KMS-11 (cell line): Measurements from ENCODE around the gene CD68.
A peak's percentile ranks its signal among the peaks of the same experiment; 100 is the strongest.

ENCODE experiments used
- H2AFZ ChIP-seq: fragments of 200-600 bp; sonication (generic); 2 replicates; pipeline ENCODE4 v1.6.1; 2016; ENCODE audit warnings: antibody characterized with exemption, mixed run types, low read depth
- H3K27ac ChIP-seq: fragments of 200-600 bp; sonication (generic); 2 replicates; pipeline ENCODE4 v1.6.1; 2016; ENCODE audit warnings: mild to moderate bottlenecking, mixed run types
- H3K27me3 ChIP-seq: fragments of 200-600 bp; sonication (generic); 2 replicates; pipeline ENCODE4 v1.6.1; 2017; ENCODE audit warnings: mild to moderate bottlenecking, low read depth, mixed run types, moderate library complexity; ENCODE audit not compliant: insufficient read depth
- H3K36me3 ChIP-seq: fragments of 200-600 bp; sonication (generic); 2 replicates; pipeline ENCODE4 v1.6.1; 2017; ENCODE audit warnings: mild to moderate bottlenecking, mixed run types; ENCODE audit not compliant: insufficient read depth
- H3K4me1 ChIP-seq: fragments of 200-600 bp; sonication (generic); 2 replicates; pipeline ENCODE4 v1.6.1; 2016; ENCODE audit warnings: mild to moderate bottlenecking, low read depth, mixed run types; ENCODE audit not compliant: poor library complexity, severe bottlenecking
- H3K4me2 ChIP-seq: fragments of 200-600 bp; sonication (generic); 2 replicates; pipeline ENCODE4 v1.7.0; 2016; ENCODE audit warnings: mild to moderate bottlenecking, mixed run types
- H3K4me3 ChIP-seq: fragments of 200-600 bp; sonication (generic); IDR thresholded peaks from 2 replicates; pipeline ENCODE4 v1.6.1; 2017; ENCODE audit warnings: low read depth, low read length, mixed read lengths; ENCODE audit not compliant: insufficient read depth
- H3K79me2 ChIP-seq: fragments of 200-600 bp; sonication (generic); 2 replicates; pipeline ENCODE4 v1.6.1; 2016; ENCODE audit warnings: low read depth, mixed run types; ENCODE audit not compliant: insufficient read depth
- H3K9ac ChIP-seq: fragments of 200-600 bp; sonication (generic); 2 replicates; pipeline ENCODE4 v1.6.1; 2016; ENCODE audit warnings: mild to moderate bottlenecking, mixed run types
- H4K20me1 ChIP-seq: fragments of 200-600 bp; sonication (generic); 2 replicates; pipeline ENCODE4 v1.6.1; 2016; ENCODE audit warnings: mild to moderate bottlenecking, mixed run types; ENCODE audit not compliant: insufficient read depth
- TF ChIP-seq, protein P1 (sequence below): fragments of 200-600 bp; sonication (generic); conservative IDR thresholded peaks from 2 replicates; pipeline ENCODE4 v1.6.1; 2017; ENCODE audit warnings: low read depth, mild to moderate bottlenecking, antibody characterized with exemption, low read length, moderate library complexity, mixed read lengths

The CD68 gene

DNA sequence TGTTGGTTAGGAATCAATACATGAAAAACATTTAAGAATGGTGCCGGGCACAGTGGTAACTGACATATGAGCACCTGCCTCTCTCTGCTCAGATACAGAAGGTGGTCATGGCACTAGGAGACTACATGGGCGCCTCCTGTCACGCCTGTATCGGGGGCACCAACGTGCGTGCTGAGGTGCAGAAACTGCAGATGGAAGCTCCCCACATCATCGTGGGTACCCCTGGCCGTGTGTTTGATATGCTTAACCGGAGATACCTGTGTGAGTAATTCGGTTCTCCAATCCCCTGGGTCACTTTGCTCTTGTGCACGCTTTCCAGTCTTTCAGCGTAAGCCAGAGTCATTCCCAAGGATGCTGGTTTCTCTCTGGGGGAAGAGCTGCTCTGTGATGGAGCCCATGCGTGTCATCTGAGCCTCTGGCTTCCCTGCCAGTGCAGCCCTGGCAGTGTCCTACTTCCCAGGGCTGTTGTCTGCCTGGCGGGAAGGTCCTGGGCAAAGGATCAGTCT, 3.0 kb upstream of the CD68 start:
- H3K4me1 ChIP-seq: peaks cover 22% of the 10 kb centered on the region
- no peak overlapping the region; the same call in 1 of the 2 replicates for H3K27ac ChIP-seq
- H3K36me3 ChIP-seq: no peaks in the 10 kb centered on the region
- H3K9ac ChIP-seq: no peak overlapping the region
- no peak overlapping the region for H2AFZ ChIP-seq
- no peaks in the 10 kb centered on the region for H3K27me3 ChIP-seq
- H4K20me1 ChIP-seq: no peaks in the 10 kb centered on the region
- TF ChIP-seq, protein P1, sequence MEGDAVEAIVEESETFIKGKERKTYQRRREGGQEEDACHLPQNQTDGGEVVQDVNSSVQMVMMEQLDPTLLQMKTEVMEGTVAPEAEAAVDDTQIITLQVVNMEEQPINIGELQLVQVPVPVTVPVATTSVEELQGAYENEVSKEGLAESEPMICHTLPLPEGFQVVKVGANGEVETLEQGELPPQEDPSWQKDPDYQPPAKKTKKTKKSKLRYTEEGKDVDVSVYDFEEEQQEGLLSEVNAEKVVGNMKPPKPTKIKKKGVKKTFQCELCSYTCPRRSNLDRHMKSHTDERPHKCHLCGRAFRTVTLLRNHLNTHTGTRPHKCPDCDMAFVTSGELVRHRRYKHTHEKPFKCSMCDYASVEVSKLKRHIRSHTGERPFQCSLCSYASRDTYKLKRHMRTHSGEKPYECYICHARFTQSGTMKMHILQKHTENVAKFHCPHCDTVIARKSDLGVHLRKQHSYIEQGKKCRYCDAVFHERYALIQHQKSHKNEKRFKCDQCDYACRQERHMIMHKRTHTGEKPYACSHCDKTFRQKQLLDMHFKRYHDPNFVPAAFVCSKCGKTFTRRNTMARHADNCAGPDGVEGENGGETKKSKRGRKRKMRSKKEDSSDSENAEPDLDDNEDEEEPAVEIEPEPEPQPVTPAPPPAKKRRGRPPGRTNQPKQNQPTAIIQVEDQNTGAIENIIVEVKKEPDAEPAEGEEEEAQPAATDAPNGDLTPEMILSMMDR: no peak
- H3K79me2 ChIP-seq: peaks cover 31% of the 10 kb centered on the region
- H3K4me2 ChIP-seq: no peak overlapping the region
- H3K4me3 ChIP-seq: no peak overlapping the region

DNA sequence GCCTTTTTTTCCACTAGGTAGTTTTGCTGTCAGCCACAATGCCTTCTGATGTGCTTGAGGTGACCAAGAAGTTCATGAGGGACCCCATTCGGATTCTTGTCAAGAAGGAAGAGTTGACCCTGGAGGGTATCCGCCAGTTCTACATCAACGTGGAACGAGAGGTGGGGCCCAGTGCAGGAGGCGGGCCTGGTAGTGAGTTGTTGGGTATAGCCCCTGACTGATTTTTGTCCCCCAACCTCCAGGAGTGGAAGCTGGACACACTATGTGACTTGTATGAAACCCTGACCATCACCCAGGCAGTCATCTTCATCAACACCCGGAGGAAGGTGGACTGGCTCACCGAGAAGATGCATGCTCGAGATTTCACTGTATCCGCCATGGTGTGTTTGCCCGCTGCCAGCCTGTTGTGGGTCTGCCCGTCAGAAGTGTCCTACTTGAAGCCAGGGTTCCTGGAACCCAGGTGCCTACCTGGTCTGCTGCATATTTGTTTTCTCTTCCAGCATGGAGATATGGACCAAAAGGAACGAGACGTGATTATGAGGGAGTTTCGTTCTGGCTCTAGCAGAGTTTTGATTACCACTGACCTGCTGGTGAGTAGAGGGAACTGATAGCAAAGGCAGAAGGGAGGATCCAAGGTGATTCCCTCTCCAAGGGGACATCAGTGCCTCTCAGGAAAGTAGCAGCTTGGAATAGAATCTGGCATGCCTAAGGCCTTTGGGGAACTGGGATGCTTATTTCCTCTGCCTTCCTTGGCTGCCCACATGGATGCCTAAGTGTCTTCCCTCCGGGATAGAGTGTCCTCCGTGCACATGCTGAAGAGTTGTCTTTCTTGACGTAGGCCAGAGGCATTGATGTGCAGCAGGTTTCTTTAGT, 1.9 kb upstream of the CD68 start:
- peaks cover 22% of the 10 kb centered on the region for H3K4me1 ChIP-seq
- TF ChIP-seq, protein P1: no peak
- H3K9ac ChIP-seq: no peak overlapping the region
- H3K36me3 ChIP-seq: no peaks in the 10 kb centered on the region
- H3K79me2 ChIP-seq: peaks cover 31% of the 10 kb centered on the region
- H3K27ac ChIP-seq: no peak overlapping the region
- H3K27me3 ChIP-seq: no peaks in the 10 kb centered on the region
- no peaks in the 10 kb centered on the region for H4K20me1 ChIP-seq
- no peak overlapping the region for H3K4me3 ChIP-seq
- H3K4me2 ChIP-seq: no peak overlapping the region
- no peak overlapping the region for H2AFZ ChIP-seq

- Histone ChIP-seq H3K4me1 (peaks cover 17% of the 10 kb centered on the region), H3K9ac (no peak overlapping the region), H3K4me2 (no peak overlapping the region), H3K36me3 (no peaks in the 10 kb centered on the region), H3K27ac (peak overlapping the region; percentile 46; the same call in 1 of the 2 replicates), H4K20me1 (no peaks in the 10 kb centered on the region), H3K79me2 (peaks cover 9% of the 10 kb centered on the region; the same call in 1 of the 2 replicates), H3K27me3 (no peaks in the 10 kb centered on the region), H3K4me3 (no peak overlapping the region), H2AFZ (no peak overlapping the region)
- TF ChIP-seq, protein P1: no peak
These were observed 581 bp downstream of the CD68 start for GRCh38 chr17:7579834-7580603.

GRCh38 chr17:7580604-7581575, 1.5 kb downstream of the CD68 start:
- H2AFZ ChIP-seq: no peak overlapping the region
- H4K20me1 ChIP-seq: no peaks in the 10 kb centered on the region
- H3K4me1 ChIP-seq: peaks cover 11% of the 10 kb centered on the region
- no peaks in the 10 kb centered on the region for H3K27me3 ChIP-seq
- H3K4me2 ChIP-seq: no peak overlapping the region
- H3K79me2 ChIP-seq: 0 out of 2 replicates have a peak, but pooled peaks cover under 1% of the 10 kb centered on the region
- no peaks in the 10 kb centered on the region for H3K36me3 ChIP-seq
- TF ChIP-seq, protein P1: no peak
- no peak overlapping the region for H3K4me3 ChIP-seq
- no peak overlapping the region for H3K9ac ChIP-seq
- H3K27ac ChIP-seq: no peak overlapping the region
